T-helper 17 cell (primary cell): ENCODE measurements around the gene DHTKD1. TPM values are rescaled to one million over a fixed set of nuclear protein-coding genes. Genes with fewer than 3 reads are reported as not detected.
"Not testable (repeated sequence)": the region's sequence is repeated elsewhere in the genome, so short reads cannot be mapped to it uniquely, and the experiment has no call there.

ENCODE experiments used
- ATAC-seq: fragments of 150-1000 bp; cut with Tn5 transposase; 2 replicates; pipeline ENCODE4 v1.10.0; 2021; ENCODE audit warnings: mild to moderate bottlenecking, moderate library complexity
- DNase-seq, 3 donors: peaks; one replicate each; pipeline versions ENCODE4 v3.0.0 to v3.0.0-alpha.2; 2020 to 2021
- H3K9me3 ChIP-seq: one replicate; pipeline ENCODE4 v1.7.0; 2013; ENCODE audit warnings: low read length, mild to moderate bottlenecking; ENCODE audit not compliant: control insufficient read depth, poor library complexity, severe bottlenecking
- H3K27ac Mint-ChIP-seq: one replicate; pipeline ENCODE4 v1.8.0; 2022; ENCODE audit warnings: mild to moderate bottlenecking, moderate library complexity, mixed read lengths
- H3K27me3 Mint-ChIP-seq: one replicate; pipeline ENCODE4 v1.8.0; 2022; ENCODE audit warnings: mixed read lengths
- H3K36me3 Mint-ChIP-seq: one replicate; pipeline ENCODE4 v1.8.0; 2022; ENCODE audit warnings: low read depth, mixed read lengths
- H3K4me1 Mint-ChIP-seq: one replicate; pipeline ENCODE4 v1.8.0; 2022; ENCODE audit warnings: mild to moderate bottlenecking, mixed read lengths
- H3K4me3 Mint-ChIP-seq: one replicate; pipeline ENCODE4 v1.8.0; 2022; ENCODE audit warnings: mild to moderate bottlenecking, moderate library complexity, mixed read lengths
- total RNA-seq, 4 donors: library from RNA in 2 of 4; stranded (reverse) in 2 of 4; gene quantifications; one replicate each; pipeline ENCODE4 v1.2.3 and lab custom pipeline; 2022 to 2026

Gene DHTKD1
- total RNA-seq, 2 donors from 2014 or later = 8.9 to 10.3 TPM

GRCh38 chr10:12042797-12043651 is 25.7 kb upstream of the DHTKD1 start, which contains the start of gene UPF2:
Gene UPF2 (minus strand): TSS chr10:12042809. CDS start chr10:12035423, 7,386 bp downstream.
- H3K4me3 Mint-ChIP-seq = peak within 1 kb of the TSS; percentile 99
- ATAC-seq = peak; percentile 90
- H3K27me3 Mint-ChIP-seq = no peaks in the 10 kb centered on the region
- peak; percentile 91 to 98 (median 96) for DNase-seq
- H3K36me3 Mint-ChIP-seq = peaks cover 6% of the 10 kb centered on the region
- H3K27ac Mint-ChIP-seq = peak within 1 kb of the TSS; percentile 99
- no peaks in the 10 kb centered on the region for H3K9me3 ChIP-seq
- H3K4me1 Mint-ChIP-seq = peaks cover 22% of the 10 kb centered on the region

DNA sequence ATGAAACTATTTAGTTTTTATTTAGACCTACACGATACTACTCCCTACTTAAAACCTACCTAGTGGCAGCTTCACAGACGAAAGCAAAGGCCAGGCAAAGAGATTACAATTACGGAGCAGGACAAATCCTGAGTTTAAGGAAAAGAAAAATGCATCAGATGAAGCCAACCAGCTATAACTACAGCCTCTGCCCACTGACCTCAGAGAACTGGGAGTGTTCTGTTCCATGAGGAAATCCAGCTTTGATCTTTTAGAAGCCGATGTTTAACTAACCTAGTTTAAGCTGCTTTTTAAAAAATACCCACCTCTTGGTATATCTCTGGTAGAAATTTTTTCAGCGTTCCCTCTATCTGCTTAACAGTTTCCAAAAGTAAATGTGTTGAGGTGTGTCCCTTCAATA is 23.2 kb upstream of the DHTKD1 start:
- H3K9me3 ChIP-seq = no peaks in the 10 kb centered on the region
- Mint-ChIP-seq H3K27me3 (no peaks in the 10 kb centered on the region), H3K4me1 (peaks cover 16% of the 10 kb centered on the region), H3K27ac (peak overlapping the region; percentile 41), H3K4me3 (no peak overlapping the region), H3K36me3 (peaks cover 6% of the 10 kb centered on the region)
- DNase-seq (no peak), ATAC-seq (no peak)

DNA sequence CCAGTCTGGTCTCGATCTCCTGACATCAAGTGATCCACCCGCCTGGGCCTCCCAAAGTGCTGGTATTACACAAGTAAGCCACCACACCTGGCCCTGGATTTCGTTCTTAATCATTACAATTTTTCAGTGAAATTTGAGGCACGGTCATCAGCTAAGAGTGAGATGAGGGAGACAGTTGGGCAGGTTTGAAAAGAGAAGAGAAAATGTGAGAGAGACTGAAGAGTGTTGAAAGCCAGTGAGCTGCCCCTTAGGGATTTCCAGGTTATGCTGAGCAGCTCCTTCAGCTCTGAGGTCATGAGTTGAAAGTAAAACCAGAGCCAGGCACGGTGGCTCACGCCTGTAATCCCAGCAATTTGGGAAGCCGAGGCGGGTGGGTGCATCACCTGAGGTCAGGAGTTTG is 20.2 kb upstream of the DHTKD1 start:
- H3K4me1 Mint-ChIP-seq = peaks cover under 1% of the 10 kb centered on the region
- H3K9me3 ChIP-seq = no peaks in the 10 kb centered on the region
- no peaks in the 10 kb centered on the region for H3K36me3 Mint-ChIP-seq
- H3K27me3 Mint-ChIP-seq = no peaks in the 10 kb centered on the region
- ATAC-seq = no peak
- no peak overlapping the region for H3K4me3 Mint-ChIP-seq
- no peak for DNase-seq
- no peak overlapping the region for H3K27ac Mint-ChIP-seq

GRCh38 chr10:12050528-12050927 is 18.2 kb upstream of the DHTKD1 start:
- H3K9me3 ChIP-seq = no peaks in the 10 kb centered on the region
- H3K36me3 Mint-ChIP-seq = no peaks in the 10 kb centered on the region
- no peaks in the 10 kb centered on the region for H3K27me3 Mint-ChIP-seq
- H3K4me1 Mint-ChIP-seq = peaks cover 6% of the 10 kb centered on the region
- DNase-seq (no peak), ATAC-seq (no peak)
- H3K27ac Mint-ChIP-seq = peak overlapping the region; percentile 43
- H3K4me3 Mint-ChIP-seq = no peak overlapping the region

DNA sequence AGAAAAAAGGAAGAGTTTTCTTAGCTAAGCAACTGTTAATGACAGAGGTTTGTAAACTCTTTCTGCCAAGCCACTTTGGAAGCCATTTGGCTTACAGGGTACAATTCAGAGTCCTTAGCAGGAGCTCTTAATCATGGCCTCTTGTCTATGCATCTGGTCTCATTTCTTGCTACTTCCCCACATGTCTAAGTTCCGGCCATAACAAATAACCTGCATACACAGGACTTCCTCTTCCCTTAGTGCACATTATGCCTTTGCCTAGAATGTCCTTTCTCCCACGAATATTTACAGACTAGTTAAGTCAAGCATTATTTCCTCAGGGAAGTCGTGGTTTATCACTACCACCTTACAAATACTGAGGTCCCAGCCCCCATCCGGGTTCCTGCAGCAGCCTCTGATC is 17.5 kb upstream of the DHTKD1 start:
- peaks cover 6% of the 10 kb centered on the region for H3K4me1 Mint-ChIP-seq
- no peaks in the 10 kb centered on the region for H3K9me3 ChIP-seq
- H3K27me3 Mint-ChIP-seq = no peaks in the 10 kb centered on the region
- no peak overlapping the region for H3K4me3 Mint-ChIP-seq
- no peak overlapping the region for H3K27ac Mint-ChIP-seq
- DNase-seq = no peak
- H3K36me3 Mint-ChIP-seq = no peaks in the 10 kb centered on the region
- ATAC-seq = no peak

DNA sequence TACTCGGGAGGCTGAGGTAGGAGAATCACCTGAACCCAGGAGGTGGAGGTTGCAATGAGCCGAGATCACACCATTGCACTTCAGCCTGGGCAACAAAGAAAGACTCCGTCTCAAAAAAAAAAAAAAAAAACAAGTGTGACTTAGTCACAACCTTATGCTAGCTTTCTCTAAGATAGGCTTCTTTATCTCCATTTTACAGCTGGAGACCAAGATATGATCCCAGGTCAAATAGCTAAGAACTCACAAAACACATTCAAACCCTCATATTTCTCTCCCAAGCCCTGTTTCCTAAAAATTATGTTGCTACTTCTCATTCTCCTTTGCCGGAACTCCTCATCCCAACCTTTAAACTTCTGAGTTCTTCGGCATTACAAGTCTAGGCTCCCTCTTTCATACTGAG is 13.0 kb upstream of the DHTKD1 start:
- Mint-ChIP-seq H3K27me3 (no peaks in the 10 kb centered on the region), H3K4me1 (peaks cover 6% of the 10 kb centered on the region), H3K27ac (peak overlapping the region; percentile 29), H3K36me3 (no peaks in the 10 kb centered on the region), H3K4me3 (no peak overlapping the region)
- ATAC-seq (no peak), DNase-seq (no peak)
- no peaks in the 10 kb centered on the region for H3K9me3 ChIP-seq

- Mint-ChIP-seq H3K36me3 (no peaks in the 10 kb centered on the region), H3K4me1 (peaks cover 6% of the 10 kb centered on the region), H3K27me3 (no peaks in the 10 kb centered on the region), H3K27ac (peak overlapping the region; percentile 29), H3K4me3 (no peak overlapping the region)
- DNase-seq (no peak), ATAC-seq (no peak)
- no peaks in the 10 kb centered on the region for H3K9me3 ChIP-seq
These were observed 12.0 kb upstream of the DHTKD1 start for GRCh38 chr10:12056748-12057147.

DNA sequence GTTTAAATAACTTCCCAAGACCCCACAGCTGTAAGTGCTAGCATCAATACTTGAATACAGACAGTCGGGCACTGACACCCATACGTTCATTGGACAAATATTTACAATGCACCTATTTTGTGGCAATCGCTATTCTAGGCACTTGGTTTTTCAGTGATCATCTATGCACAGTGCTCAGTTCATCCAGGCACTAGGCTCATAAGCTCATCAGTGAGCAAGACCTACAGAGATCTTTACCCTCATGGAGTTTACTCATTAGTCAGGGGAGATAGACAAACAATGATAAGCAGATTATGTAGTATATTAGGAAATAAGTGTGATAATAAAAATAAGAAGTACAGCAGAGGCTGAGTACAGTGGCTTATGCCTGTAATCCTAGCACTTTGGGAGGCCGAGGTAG is 7.6 kb upstream of the DHTKD1 start:
- Mint-ChIP-seq H3K4me3 (no peak overlapping the region), H3K36me3 (no peaks in the 10 kb centered on the region), H3K4me1 (no peaks in the 10 kb centered on the region), H3K27ac (no peak overlapping the region), H3K27me3 (no peaks in the 10 kb centered on the region)
- no peak for ATAC-seq
- H3K9me3 ChIP-seq = no peaks in the 10 kb centered on the region
- no peak for DNase-seq

GRCh38 chr10:12062754-12063482 is 5.8 kb upstream of the DHTKD1 start:
- no peaks in the 10 kb centered on the region for H3K36me3 Mint-ChIP-seq
- H3K27me3 Mint-ChIP-seq = no peaks in the 10 kb centered on the region
- no peaks in the 10 kb centered on the region for H3K4me1 Mint-ChIP-seq
- DNase-seq (no peak), ATAC-seq (no peak)
- H3K4me3 Mint-ChIP-seq = no peak overlapping the region
- H3K27ac Mint-ChIP-seq = no peak overlapping the region
- no peaks in the 10 kb centered on the region for H3K9me3 ChIP-seq

DNA sequence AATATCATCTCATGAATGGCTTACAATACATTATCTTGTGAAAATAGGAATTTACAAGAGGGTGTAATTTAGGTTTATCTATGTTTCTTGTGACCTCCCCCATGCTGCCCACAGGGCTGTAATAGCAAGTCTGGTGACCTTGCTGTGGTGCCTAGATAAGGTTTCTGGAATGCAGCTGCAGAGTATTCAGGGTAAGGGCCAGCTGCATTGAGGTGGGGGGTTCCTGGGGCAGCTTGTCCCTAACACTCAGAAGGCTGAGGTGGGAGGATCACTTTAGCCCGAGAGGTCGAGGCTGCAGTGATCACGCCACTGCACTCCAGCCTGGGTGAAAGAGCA is 5.3 kb upstream of the DHTKD1 start:
- no peak for ATAC-seq
- H3K9me3 ChIP-seq = no peaks in the 10 kb centered on the region
- no peaks in the 10 kb centered on the region for H3K36me3 Mint-ChIP-seq
- H3K4me3 Mint-ChIP-seq = no peak overlapping the region
- H3K27ac Mint-ChIP-seq = no peak overlapping the region
- DNase-seq = no peak
- peaks cover 3% of the 10 kb centered on the region for H3K4me1 Mint-ChIP-seq
- H3K27me3 Mint-ChIP-seq = no peaks in the 10 kb centered on the region

- DNase-seq = no peak
- H3K4me3 Mint-ChIP-seq = peak overlapping the region; percentile 19
- peaks cover 8% of the 10 kb centered on the region for H3K4me1 Mint-ChIP-seq
- no peak for ATAC-seq
- H3K27me3 Mint-ChIP-seq = no peaks in the 10 kb centered on the region
- no peaks in the 10 kb centered on the region for H3K9me3 ChIP-seq
- H3K27ac Mint-ChIP-seq = no peak overlapping the region
- no peaks in the 10 kb centered on the region for H3K36me3 Mint-ChIP-seq
These were observed 1.4 kb upstream of the DHTKD1 start for GRCh38 chr10:12067336-12067735.

DNA sequence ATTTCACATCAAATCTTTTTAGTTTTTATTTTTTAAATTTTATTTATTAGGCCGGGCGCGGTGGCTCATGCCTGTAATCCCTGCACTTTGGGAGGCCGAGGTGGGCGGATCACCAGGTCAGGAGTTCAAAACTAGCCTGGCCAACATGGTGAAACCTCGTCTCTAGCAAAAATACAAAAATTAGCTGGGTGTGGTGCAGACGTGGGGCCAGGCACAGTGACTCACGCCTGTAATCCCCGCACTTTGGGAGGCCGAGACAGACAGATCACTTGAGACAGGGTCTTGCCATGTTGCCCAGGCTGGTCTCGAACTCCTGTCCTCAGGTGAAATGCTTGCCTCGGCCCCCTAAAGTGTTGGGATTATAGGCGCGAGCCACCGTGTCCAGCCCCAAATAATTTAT is 2.7 kb downstream of the DHTKD1 start:
- DNase-seq, H3K4me3 Mint-ChIP-seq, ATAC-seq, H3K36me3 Mint-ChIP-seq, H3K27ac Mint-ChIP-seq, H3K27me3 Mint-ChIP-seq, H3K9me3 ChIP-seq: not testable (repeated sequence)
- peaks cover 10% of the 10 kb centered on the region for H3K4me1 Mint-ChIP-seq

- Mint-ChIP-seq H3K27ac (no peak overlapping the region), H3K27me3 (no peaks in the 10 kb centered on the region), H3K36me3 (no peaks in the 10 kb centered on the region), H3K4me3 (no peak overlapping the region), H3K4me1 (peaks cover 7% of the 10 kb centered on the region)
- ATAC-seq (no peak), DNase-seq (no peak)
- no peaks in the 10 kb centered on the region for H3K9me3 ChIP-seq
These were observed 4.8 kb downstream of the DHTKD1 start for GRCh38 chr10:12073526-12073925.
